ENCODE results near the gene OSBPL8. TPM values are rescaled to one million over a fixed set of nuclear protein-coding genes. Genes with fewer than 3 reads are reported as not detected.

Gene OSBPL8
- total RNA-seq (2014; rRNA removed; shearing (Covaris generic)): 24.0 and 28.0 TPM in 2 replicates
- polyA plus RNA-seq (2015; cell fraction: cytosol; rRNA removed): 29.1 and 43.5 TPM in 2 replicates
- polyA plus RNA-seq (2015; cell fraction: nucleus; rRNA removed): 38.7 and 41.9 TPM in 2 replicates

- DNase-seq (ENCODE audit: low read depth): peak; percentile 91
Measured at GRCh38 chr12:76559400-76560085, at the start of gene OSBPL8. Gene OSBPL8, minus strand, starts transcription at chr12:76559771. Its CDS starts 72,220 bp downstream, at chr12:76487551.

GRCh38 chr12:76608070-76608469 is 48.5 kb upstream of the OSBPL8 start:
- no peak for DNase-seq (ENCODE audit: low read depth)

DNA sequence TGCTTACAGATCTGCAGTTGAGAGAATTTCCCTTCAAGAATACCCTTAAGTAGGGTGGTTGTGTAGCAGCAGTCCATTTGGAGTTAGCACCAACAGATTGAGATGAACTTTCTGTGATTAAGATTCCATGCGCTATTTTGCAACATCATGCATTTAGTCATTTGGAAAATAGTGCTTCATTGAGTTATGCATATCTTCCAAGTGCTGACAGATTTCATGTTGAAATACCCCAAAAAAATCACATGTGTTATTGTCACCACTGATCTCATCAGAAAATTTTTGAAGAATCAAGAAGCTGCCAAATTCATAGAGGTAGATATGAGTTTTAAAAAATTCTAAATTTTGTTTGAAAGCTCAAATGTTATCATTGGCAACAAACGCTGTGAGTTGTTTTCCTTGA is 35.5 kb upstream of the OSBPL8 start:
- DNase-seq (ENCODE audit: low read depth): no peak

DNA sequence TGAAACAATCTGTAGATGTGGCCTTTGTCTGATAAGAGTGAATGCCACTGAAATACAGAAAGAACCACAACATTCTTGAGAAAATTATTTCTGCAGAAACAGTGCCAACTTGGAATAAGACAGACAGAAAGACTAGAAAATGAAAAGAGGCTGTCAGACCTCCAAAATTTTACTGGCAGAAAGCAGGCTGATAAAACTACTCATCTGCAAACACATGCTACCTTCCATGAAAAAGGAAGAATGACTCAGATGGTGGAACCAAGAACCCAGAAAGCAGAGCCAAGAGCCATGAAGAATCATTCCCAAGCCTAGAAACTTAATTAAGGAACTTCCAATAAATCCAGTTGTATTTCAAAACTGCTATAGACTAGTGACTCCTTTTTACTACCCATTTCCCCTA is 31.9 kb upstream of the OSBPL8 start:
- DNase-seq (ENCODE audit: low read depth): peak; percentile 7

DNA sequence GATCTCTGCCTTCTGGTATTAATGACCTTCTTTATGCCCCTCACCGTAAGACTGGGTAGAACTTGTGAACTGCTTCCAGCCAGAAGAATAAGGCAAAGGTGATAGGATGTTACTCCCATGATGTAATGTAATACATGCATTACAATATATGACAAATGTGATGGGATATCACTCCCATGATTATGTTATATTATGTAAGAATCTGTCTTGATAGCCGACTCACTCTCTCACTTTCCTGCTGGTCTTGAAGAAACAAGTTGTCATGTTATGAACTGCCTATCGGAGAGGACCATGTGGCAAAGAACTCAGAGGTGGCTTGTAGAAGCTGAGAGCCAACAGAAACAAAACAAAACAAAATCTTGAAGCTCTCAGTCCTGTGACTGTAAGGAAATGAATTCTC is 30.6 kb upstream of the OSBPL8 start:
- DNase-seq (ENCODE audit: low read depth): no peak

GRCh38 chr12:76588881-76589565 is 29.5 kb upstream of the OSBPL8 start:
- DNase-seq (ENCODE audit: low read depth): peak; percentile 15

GRCh38 chr12:76587428-76588178 is 28.0 kb upstream of the OSBPL8 start:
- DNase-seq (ENCODE audit: low read depth): no peak

DNA sequence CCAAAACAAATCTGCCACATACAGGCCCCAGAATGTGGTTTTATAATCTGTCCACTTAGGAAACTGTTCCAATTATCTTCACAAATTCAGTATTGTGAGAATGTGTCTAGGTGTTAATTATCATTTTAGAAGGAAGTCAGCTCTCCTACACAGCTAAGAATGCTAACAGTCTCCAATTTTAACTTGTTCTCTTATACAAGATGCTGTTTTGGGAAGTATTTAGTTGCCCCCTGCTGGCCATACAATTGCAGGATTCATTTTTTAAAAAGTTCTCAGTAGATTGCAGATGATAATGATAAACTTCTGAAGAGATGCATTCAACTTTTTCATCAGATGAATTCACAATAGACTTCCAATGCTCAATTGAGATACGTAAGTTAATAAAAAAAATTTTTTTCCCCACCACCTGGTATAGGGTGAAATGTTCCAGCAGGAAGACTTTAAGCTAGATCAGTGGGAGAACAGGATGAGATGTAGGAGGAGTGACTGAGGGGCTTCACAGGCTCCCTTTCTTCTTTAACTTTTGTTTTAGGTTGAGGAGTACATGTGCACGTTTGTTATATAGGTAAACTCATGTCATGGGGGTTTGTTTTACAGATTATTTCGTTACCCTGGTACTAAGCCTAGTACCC is 27.3 kb upstream of the OSBPL8 start:
- peak; percentile 63 for DNase-seq (ENCODE audit: low read depth)

DNA sequence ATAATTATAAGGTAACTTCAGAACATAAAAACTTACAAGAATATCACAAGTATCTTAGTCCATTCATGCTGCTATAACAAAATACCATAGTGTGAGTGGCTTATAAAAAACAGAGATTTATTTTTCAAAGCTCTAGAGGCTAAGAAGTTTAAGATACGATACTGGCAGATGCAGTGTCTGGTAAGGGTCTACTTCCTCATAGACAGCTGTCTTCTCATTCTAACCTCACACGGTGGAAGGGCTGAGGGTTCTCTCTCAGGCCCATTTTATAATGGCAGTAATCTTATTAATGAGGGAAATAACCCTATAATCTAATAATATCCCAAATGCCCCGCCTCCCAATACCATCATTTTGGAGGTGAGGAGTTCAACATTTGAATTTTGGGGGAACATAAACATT is 23.7 kb upstream of the OSBPL8 start:
- no peak for DNase-seq (ENCODE audit: low read depth)

- no peak for DNase-seq (ENCODE audit: low read depth)
Measured at GRCh38 chr12:76573840-76574373, 14.3 kb upstream of the OSBPL8 start.

DNA sequence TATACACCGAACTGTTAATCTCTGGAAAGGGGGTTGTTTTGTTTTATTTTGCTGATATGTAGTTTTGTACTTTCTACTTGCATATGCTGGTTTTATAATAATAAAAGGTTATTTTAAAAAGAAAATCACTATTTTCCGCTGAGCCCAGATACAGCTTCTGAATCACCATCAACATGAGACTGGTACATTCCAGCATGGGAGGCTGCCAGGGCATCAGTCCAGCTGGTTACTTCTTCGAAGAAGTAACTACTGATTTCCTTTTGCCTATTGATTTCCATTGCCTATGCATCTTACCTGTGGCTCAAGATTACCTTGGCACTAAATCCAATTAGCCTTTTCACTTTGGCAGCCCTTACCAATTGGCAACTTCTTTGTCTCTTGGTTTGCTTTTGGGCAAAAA is 11.7 kb upstream of the OSBPL8 start:
- DNase-seq (ENCODE audit: low read depth): no peak

DNA sequence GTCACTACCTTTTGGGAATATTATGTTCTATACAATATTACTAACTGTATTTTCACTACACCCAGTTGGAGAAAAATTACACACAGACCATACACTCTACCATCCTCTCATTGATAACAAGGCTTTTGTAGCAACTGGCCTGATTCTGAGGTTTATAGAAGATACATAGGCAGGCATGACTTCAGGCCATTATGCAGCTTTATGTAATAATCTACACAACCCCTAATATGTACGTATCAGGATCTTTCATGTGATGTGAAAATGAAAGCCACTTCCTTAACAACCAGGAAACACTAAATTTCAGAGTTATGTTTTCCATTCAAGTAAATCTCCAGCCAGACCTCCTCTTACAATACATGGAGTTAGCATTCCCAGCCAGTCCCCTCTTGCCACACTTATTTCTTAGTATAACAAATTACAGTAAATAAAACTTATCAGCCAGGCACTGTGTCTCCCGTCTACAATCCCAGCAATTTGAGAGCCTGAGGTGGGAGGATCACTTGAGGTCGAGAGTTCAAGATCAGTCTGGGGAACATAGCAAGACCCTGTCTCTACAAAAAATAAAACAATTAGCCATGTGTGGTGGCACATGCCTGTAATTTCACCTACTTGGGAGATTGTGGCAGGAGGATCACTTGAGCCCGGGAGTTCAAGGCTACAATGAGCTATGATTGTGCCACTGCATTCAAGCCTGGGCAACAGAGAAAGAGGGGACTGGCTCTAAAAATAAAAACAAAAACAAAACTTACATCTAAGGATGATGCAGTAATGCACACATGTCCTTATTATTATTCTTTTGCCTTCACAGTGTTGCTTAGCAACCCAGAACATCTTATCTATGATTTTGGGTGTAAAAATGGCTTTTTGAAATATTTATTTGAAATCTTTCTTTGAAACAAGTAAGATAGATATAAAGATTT is 10.4 kb upstream of the OSBPL8 start:
- no peak for DNase-seq (ENCODE audit: low read depth)

DNA sequence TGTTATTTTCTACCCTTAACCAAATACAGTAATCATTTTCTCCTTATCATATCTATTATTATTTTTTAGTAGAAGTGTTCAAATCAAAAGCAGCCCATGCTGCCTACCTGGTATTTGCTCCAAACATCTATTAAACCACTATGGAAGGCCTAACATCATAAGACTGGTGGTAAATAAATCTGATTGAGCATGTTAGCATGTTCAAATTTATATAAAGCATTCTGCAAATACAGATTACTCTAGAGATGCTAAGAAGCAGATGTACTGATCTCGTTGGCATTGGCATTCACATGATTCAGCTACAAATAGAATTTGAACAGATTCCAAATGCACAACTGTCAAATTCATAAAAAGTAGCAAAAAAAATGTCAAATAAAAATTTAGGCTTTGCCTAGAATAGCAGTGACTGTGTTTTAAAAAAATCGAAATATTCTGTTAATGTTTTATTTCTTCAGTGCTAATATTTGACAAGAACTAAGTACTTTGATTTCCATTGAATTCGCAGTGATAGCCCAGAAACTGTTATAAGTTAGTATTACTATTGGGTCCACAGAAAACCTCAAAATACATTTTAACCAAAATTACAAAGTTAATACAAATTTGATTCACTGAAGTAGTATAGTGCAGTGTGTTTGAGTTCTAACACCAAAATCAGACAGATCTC is 9.4 kb upstream of the OSBPL8 start:
- DNase-seq (ENCODE audit: low read depth): no peak

DNA sequence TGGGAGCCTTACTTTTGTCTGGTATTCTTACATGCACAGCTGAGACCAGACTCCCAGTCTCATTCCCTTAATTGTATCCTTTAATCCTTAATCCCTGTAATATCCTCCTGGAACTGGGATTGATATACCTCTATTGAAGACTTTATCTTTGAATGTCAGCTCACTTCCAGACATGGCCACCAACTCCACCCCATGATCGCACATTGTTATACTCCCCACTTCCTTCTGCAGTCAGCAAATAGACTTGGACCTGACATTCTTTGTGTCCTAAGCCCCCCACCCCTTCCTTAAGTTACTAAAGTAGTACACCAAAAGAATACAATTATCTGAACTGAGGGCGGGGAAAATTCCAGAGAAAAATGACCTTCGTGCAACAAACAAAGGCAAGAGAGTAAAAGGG is 8.6 kb upstream of the OSBPL8 start:
- DNase-seq (ENCODE audit: low read depth): no peak

DNA sequence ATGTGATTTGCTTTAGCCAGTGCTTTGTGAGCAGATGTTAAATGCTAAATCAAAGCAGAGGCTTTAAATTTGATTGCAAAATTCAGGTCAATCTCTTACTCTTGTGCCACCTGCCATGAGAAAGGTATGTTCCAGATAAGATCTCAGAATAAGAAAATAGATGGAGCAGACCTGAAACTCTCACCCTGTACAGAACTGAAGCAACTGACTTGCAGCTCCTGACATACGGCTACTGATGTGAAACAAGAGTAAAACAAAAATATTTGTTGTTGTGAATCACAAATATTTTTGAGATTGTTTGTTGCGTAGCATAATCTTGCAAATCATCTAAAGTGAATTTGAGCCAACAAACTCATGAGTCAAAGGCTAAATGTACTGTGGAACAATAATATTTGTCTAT is 3.5 kb upstream of the OSBPL8 start:
- no peak for DNase-seq (ENCODE audit: low read depth)

GRCh38 chr12:76562130-76562529 is 2.6 kb upstream of the OSBPL8 start:
- no peak for DNase-seq (ENCODE audit: low read depth)

GRCh38 chr12:76560086-76560491 is 518 bp upstream of the OSBPL8 start:
- no peak for DNase-seq (ENCODE audit: low read depth)

DNA sequence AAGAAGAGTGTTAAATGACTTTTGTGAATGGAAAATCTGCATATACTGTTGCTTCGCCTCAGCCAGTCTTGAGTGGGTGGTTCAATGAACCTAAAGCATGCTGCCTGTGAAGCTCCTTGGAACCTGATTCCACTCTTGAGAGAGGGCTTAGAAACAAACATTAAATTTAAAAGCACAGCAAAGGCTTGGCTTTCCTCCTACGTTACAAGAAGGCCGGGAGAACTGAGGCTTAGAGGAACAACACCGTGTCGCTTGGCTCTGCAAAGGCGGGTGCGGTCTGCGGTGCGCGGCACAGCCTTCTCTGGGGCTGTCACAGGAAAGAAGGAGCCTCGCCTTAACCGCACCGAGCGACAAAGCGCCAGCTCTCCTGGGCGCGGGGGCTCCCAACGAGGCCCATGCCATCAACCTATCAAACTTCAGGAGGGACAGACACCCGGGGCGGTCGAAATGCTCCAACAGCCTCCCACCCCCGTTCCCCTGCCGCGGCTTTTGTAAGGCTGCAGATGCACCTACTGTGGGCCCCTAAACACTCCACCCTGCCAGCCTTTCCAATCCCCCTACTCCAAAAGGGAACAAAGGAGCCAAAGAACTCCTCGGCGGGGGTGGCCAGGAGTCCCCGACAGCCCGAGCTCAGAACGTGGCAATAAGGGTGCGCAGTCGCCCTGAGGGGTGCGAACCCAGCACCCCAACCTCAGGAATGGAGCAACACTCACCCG is 729 bp downstream of the OSBPL8 start:
- DNase-seq (ENCODE audit: low read depth): peak; percentile 44

DNA sequence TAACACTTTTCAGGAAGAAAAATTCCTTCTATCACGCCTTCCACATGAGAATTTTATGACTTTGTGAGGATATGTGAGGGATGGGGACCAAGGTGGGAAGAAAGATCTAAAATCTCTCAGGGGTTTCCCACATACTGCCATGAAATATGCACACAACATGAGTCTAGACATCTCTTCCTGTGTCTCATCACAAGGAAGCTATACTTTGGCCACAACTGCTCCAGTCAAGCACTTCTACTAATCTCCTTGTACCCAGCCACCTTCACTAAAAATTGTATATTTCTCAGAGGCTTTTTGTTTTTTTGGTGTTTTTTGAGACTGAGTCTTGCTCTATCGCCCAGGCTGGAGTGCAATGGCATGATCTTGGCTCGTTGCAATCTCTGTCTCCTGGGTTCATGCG is 3.2 kb downstream of the OSBPL8 start:
- DNase-seq (ENCODE audit: low read depth): no peak
